ENCODE measurements around the gene CNST. TPM values are rescaled to one million over a fixed set of nuclear protein-coding genes. Genes with fewer than 3 reads are reported as not detected.

CNST gene
- total RNA-seq, 1 experiment from 2014 or later = 19.8 TPM

DNA sequence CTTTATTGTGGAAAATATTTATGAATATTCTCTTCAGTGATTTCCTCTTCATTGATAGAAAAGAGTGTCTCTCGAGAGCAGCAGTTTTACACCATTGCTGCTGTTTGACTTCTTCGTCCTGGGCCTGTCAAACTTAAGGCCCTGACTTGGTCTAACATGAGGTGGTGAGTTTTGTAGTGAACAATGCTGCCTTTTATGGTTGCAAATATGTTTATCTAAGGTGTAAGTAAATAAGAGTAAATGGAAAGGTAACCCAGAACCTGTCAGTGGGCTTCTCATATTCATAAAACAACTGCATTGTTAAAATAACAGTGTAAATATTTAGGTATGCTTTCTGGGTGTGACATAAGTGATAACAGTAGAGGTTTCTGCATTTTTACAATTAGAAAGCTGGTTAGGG is 95.2 kb downstream of the CNST start:
- no peak for TF ChIP-seq CTCF (conservative IDR thresholded peaks at IDR 0.05)
- Mint-ChIP-seq H3K4me3 (no peak overlapping the region), H3K36me3 (ENCODE audit: insufficient read depth in 1 of 3, low read depth in 3 of 3) (peaks cover 0 to 11% (median 0%) of the 10 kb centered on the region in 3 experiments; a peak in 4 of 7 replicates), H3K27me3 (ENCODE audit: low read depth) (no peaks in the 10 kb centered on the region), H3K4me1 (no peaks in the 10 kb centered on the region), H3K27ac (no peak overlapping the region), H3K9me3 (no peaks in the 10 kb centered on the region)
- H2AK5ac ChIP-seq (ENCODE audit: insufficient read length, low read length) = no peak overlapping the region
- H3K23me2 ChIP-seq (ENCODE audit: insufficient read length, low read depth, low read length, poor library complexity, severe bottlenecking) = no peaks in the 10 kb centered on the region
- no peak overlapping the region for H3K18ac ChIP-seq (ENCODE audit: insufficient read length, low read depth, low read length)
- no peak overlapping the region for H3K9ac ChIP-seq (ENCODE audit: extremely low read depth, insufficient read length, low read length)
- H3K27me3 ChIP-seq (ENCODE audit: insufficient read depth, low read length) = no peaks in the 10 kb centered on the region
- H2AFZ ChIP-seq (ENCODE audit: low read length) = no peak overlapping the region
- no peaks in the 10 kb centered on the region for H3K9me3 ChIP-seq (ENCODE audit: control insufficient read depth, low read depth, low read length)
- H3K79me1 ChIP-seq (ENCODE audit: insufficient read depth, low read depth, low read length, poor library complexity, severe bottlenecking) = no peaks in the 10 kb centered on the region
- H2BK12ac ChIP-seq (ENCODE audit: insufficient read length, low read depth, low read length) = no peak overlapping the region
- no peak overlapping the region for H4K91ac ChIP-seq (ENCODE audit: insufficient read length, low read depth, low read length)
- H4K20me1 ChIP-seq (ENCODE audit: control insufficient read depth, insufficient read depth, insufficient read length) = no peaks in the 10 kb centered on the region
- H3K23ac ChIP-seq (ENCODE audit: insufficient read length, low read depth, low read length) = no peak overlapping the region
- no peak overlapping the region for H4K8ac ChIP-seq (replicated peaks; ENCODE audit: insufficient read length, low read depth, low read length)
- H3K79me2 ChIP-seq (ENCODE audit: insufficient read depth, low read length) = no peaks in the 10 kb centered on the region
- H3K4ac ChIP-seq (ENCODE audit: low read depth, low read length) = no peak overlapping the region
- H3K14ac ChIP-seq (ENCODE audit: insufficient read depth, low read length) = no peak overlapping the region
- WGBS (ENCODE audit: extremely low coverage, insufficient read length, low lambda C conversion rate) = no CpG with 5 or more reads among the region's 2 CpGs
- no peak overlapping the region for H2BK5ac ChIP-seq (ENCODE audit: insufficient read length, low read length)
- H3K4me1 ChIP-seq (ENCODE audit: insufficient read depth, low read length) = no peaks in the 10 kb centered on the region
- H3K4me2 ChIP-seq (ENCODE audit: insufficient read depth, insufficient read length, low read length) = no peak overlapping the region
- no peak overlapping the region for H3K56ac ChIP-seq (ENCODE audit: insufficient read length, low read depth, low read length)
- H2BK20ac ChIP-seq (ENCODE audit: low read depth, low read length, poor library complexity, severe bottlenecking) = no peak overlapping the region
- no peak overlapping the region for H3K27ac ChIP-seq (ENCODE audit: insufficient read length, low read depth, low read length)
- DNase-seq = no peak
- H2BK120ac ChIP-seq (ENCODE audit: low read depth, low read length, poor library complexity, severe bottlenecking) = no peak overlapping the region
- no peak overlapping the region for H4K5ac ChIP-seq (ENCODE audit: insufficient read length, low read depth, low read length)
- no peak overlapping the region for H2BK15ac ChIP-seq (ENCODE audit: low read depth, low read length)
- H3T11ph ChIP-seq (ENCODE audit: low read length) = no peak overlapping the region
